A549 (cell line): ENCODE results near the gene CCDC137. TPM values are rescaled to one million over a fixed set of nuclear protein-coding genes. Genes with fewer than 3 reads are reported as not detected.

Experiments used
- ATAC-seq, 2 experiments: fragments of 200-7000 bp in 1 of 2; fragments of >200 bp in 1 of 2; cut with Nextera tagmentation in 1 of 2; cut with Tn5 transposase in 1 of 2; 3 replicates each; pipeline versions ENCODE4 v1.8.0 to v1.9.1; 2018 to 2020; ENCODE audit warnings: mild to moderate bottlenecking in 1 of 2, moderate library complexity in 1 of 2
- CTCF ChIA-PET: fragments of 300-600 bp; sonication (Branson Sonifier 250); formaldehyde crosslinking; extraction: SDS; loops from one replicate; lab custom pipeline; 2021; ENCODE audit warnings: antibody characterized with exemption, inconsistent platforms; lab: Yijun Ruan, JAX
- POLR2A ChIA-PET: fragments of 350-600 bp; formaldehyde crosslinking; extraction: SDS; loops from one replicate; lab custom pipeline; 2021; ENCODE audit warnings: antibody characterized with exemption, inconsistent platforms; lab: Yijun Ruan, JAX
- DNase-seq, 2 experiments: peaks; one replicate each; pipeline versions ENCODE4 v3.0.0 to v3.0.0-alpha.2; 2011 to 2016; ENCODE audit warnings: low read depth in 1 of 2, low spot score in 1 of 2
- FAIRE-seq: peaks from 2 replicates; lab custom pipeline; 2011; peaks lifted over from hg19 to GRCh38; lab: Jason Lieb, UNC
- H3K27ac ChIP-seq, 2 experiments: fragments of >200 bp; sonication (Bioruptor Twin); formaldehyde crosslinking; 3 replicates each; pipeline ENCODE4 v1.5.1; 2016 to 2017
- H3K4me1 ChIP-seq: fragments of >200 bp; sonication (Bioruptor Twin); formaldehyde crosslinking; 3 replicates; pipeline ENCODE4 v1.6.1; 2016
- H3K4me2 ChIP-seq: fragments of >200 bp; sonication (Bioruptor Twin); formaldehyde crosslinking; 3 replicates; pipeline ENCODE4 v1.6.1; 2016
- H3K4me3 ChIP-seq: fragments of >200 bp; sonication (Bioruptor Twin); formaldehyde crosslinking; 3 replicates; pipeline ENCODE4 v1.5.1; 2016
- H3K9me3 ChIP-seq: fragments of >200 bp; sonication (Bioruptor Twin); formaldehyde crosslinking; 3 replicates; pipeline ENCODE4 v1.6.1; 2016
- BHLHE40 ChIP-seq: IDR thresholded peaks from 2 replicates; pipeline ENCODE4 v1.6.1; 2012; ENCODE audit warnings: low read depth, low read length, inconsistent platforms
- CHD2 ChIP-seq: fragments of 150-350 bp; IDR thresholded peaks from 2 replicates; pipeline ENCODE4 v1.6.1; 2014; ENCODE audit warnings: low read length; ENCODE audit not compliant: partially characterized antibody
- CHD4 ChIP-seq: fragments of 200-600 bp; sonication (generic); IDR thresholded peaks from 2 replicates; pipeline ENCODE4 v1.6.1; 2016; ENCODE audit warnings: antibody characterized with exemption, mild to moderate bottlenecking, borderline replicate concordance
- CTCF ChIP-seq: fragments of >200 bp; sonication (Bioruptor Twin); formaldehyde crosslinking; IDR thresholded peaks from 3 replicates; pipeline ENCODE4 v1.5.1; 2016
- E2F6 ChIP-seq: IDR thresholded peaks from 2 replicates; pipeline ENCODE4 v1.6.1; 2012; ENCODE audit warnings: low read depth, borderline replicate concordance
- EHF ChIP-seq: fragments of 250-450 bp; sonication (Bioruptor Pico); IDR thresholded peaks from 2 replicates; pipeline ENCODE4 v1.5.0; 2020; ENCODE audit warnings: mild to moderate bottlenecking
- EHMT2 ChIP-seq: fragments of 200-600 bp; sonication (generic); IDR thresholded peaks from 2 replicates; pipeline ENCODE4 v1.6.1; 2016; ENCODE audit warnings: antibody characterized with exemption, low read depth, mild to moderate bottlenecking, moderate library complexity
- EP300 ChIP-seq, 2 experiments: fragments of >200 bp; sonication (Bioruptor Twin); formaldehyde crosslinking; IDR thresholded peaks; 2 replicates in 1 of 2; 3 replicates in 1 of 2; pipeline ENCODE4 v1.6.1; 2016 to 2017
- FOSB ChIP-seq: fragments of 250-450 bp; sonication (Bioruptor Pico); IDR thresholded peaks from 2 replicates; pipeline ENCODE4 v1.5.0; 2020; ENCODE audit warnings: mild to moderate bottlenecking, moderate library complexity
- HEYL ChIP-seq: fragments of 250-450 bp; sonication (Bioruptor Pico); IDR thresholded peaks from 2 replicates; pipeline ENCODE4 v1.8.0; 2021; ENCODE audit warnings: mild to moderate bottlenecking, moderate library complexity
- HOXA7 ChIP-seq: fragments of 250-450 bp; sonication (Bioruptor Pico); IDR thresholded peaks from 2 replicates; pipeline ENCODE4 v1.5.0; 2020; ENCODE audit warnings: mild to moderate bottlenecking, moderate library complexity
- HOXB13 ChIP-seq: fragments of 250-450 bp; sonication (Bioruptor Pico); IDR thresholded peaks from 2 replicates; pipeline ENCODE4 v1.5.0; 2020; ENCODE audit warnings: low read depth, mild to moderate bottlenecking, moderate library complexity
- HOXB5 ChIP-seq: fragments of 250-450 bp; sonication (Bioruptor Pico); IDR thresholded peaks from 2 replicates; pipeline ENCODE4 v1.5.0; 2020; ENCODE audit warnings: mild to moderate bottlenecking, moderate library complexity
- JUN ChIP-seq, 2 experiments: fragments of >200 bp; sonication (Bioruptor Twin); formaldehyde crosslinking; IDR thresholded peaks; 2 replicates in 1 of 2; 3 replicates in 1 of 2; pipeline ENCODE4 v1.6.1; 2016 to 2017
- KDM5A ChIP-seq: fragments of 200-600 bp; sonication (generic); IDR thresholded peaks from 2 replicates; pipeline ENCODE4 v1.6.1; 2016; ENCODE audit warnings: antibody characterized with exemption, mild to moderate bottlenecking
- MAFK ChIP-seq: fragments of 450-650 bp; IDR thresholded peaks from 2 replicates; pipeline ENCODE4 v1.6.1; 2014; ENCODE audit not compliant: partially characterized antibody
- NPAS2 ChIP-seq: fragments of 250-450 bp; sonication (Bioruptor Pico); IDR thresholded peaks from 2 replicates; pipeline ENCODE4 v1.8.0; 2022; ENCODE audit warnings: mild to moderate bottlenecking, moderate library complexity, borderline replicate concordance
- RAD21 ChIP-seq, 2 experiments: fragments of >200 bp in 1 of 2; sonication (Bioruptor Twin) in 1 of 2; formaldehyde crosslinking in 1 of 2; IDR thresholded peaks in 1 of 2; conservative IDR thresholded peaks in 1 of 2; 2 replicates in 1 of 2; 3 replicates in 1 of 2; pipeline ENCODE4 v1.6.1; 2012 to 2018; ENCODE audit warnings: inconsistent platforms in 1 of 2
- RCOR1 ChIP-seq: fragments of 150-350 bp; IDR thresholded peaks from 2 replicates; pipeline ENCODE4 v1.6.1; 2014; ENCODE audit warnings: antibody characterized with exemption, low read length, low read depth
- SMC3 ChIP-seq: fragments of >200 bp; sonication (Bioruptor Twin); formaldehyde crosslinking; IDR thresholded peaks from 3 replicates; pipeline ENCODE4 v1.6.1; 2018; ENCODE audit warnings: inconsistent platforms
- SREBF2 ChIP-seq: fragments of 450-650 bp; IDR thresholded peaks from 2 replicates; pipeline ENCODE4 v1.6.1; 2014; ENCODE audit warnings: mild to moderate bottlenecking, moderate library complexity
- TP53 ChIP-seq: fragments of 250-450 bp; sonication (Bioruptor Pico); IDR thresholded peaks from 2 replicates; pipeline ENCODE4 v1.5.0; 2021; ENCODE audit warnings: mild to moderate bottlenecking, moderate library complexity
- ZC3H11A ChIP-seq: fragments of 450-650 bp; IDR thresholded peaks from 2 replicates; pipeline ENCODE4 v1.6.1; 2014; ENCODE audit warnings: antibody characterized with exemption, mild to moderate bottlenecking
- ZFP36 ChIP-seq: fragments of 450-650 bp; IDR thresholded peaks from 2 replicates; pipeline ENCODE4 v1.6.1; 2014; ENCODE audit warnings: borderline replicate concordance; ENCODE audit not compliant: partially characterized antibody
- ZNF302 ChIP-seq: fragments of 250-450 bp; sonication (Bioruptor Pico); IDR thresholded peaks from 2 replicates; pipeline ENCODE4 v1.9.0; 2021; ENCODE audit warnings: inconsistent platforms, mild to moderate bottlenecking, moderate library complexity
- WGBS: methylation state at CpG from one replicate; pipeline ENCODE4 v1.1.6; 2017; ENCODE audit errors: missing lambda C conversion rate; 5-methylcytosine and 5-hydroxymethylcytosine counted together
- polyA plus RNA-seq, 4 experiments: library from polyadenylated mRNA; depleted of rRNA in 3 of 4; stranded (reverse); fragments of >200 nt; fragmentation: RNase III in 1 of 4; extraction: RNeasy Plus Mini Kit Qiagen cat#74134 plus additional on column Dnase treatment in 1 of 4; gene quantifications; 2 replicates in 3 of 4; 3 replicates in 1 of 4; pipeline ENCODE4 v1.2.3, GENCODE V29; 2011 to 2017
- TF ChIP-seq, protein P1 (sequence below): IDR thresholded peaks from 2 replicates; pipeline ENCODE4 v1.6.1; 2012
- TF ChIP-seq, protein P2 (sequence below): fragments of 150-350 bp; IDR thresholded peaks from 2 replicates; pipeline ENCODE4 v1.6.1; 2014; ENCODE audit warnings: low read depth, mild to moderate bottlenecking, low read length
- TF ChIP-seq, protein P3 (sequence below): fragments of 250-450 bp; sonication (Bioruptor Pico); IDR thresholded peaks from 2 replicates; pipeline ENCODE4 v1.5.0; 2020; ENCODE audit warnings: low read depth, mild to moderate bottlenecking, moderate library complexity

The CCDC137 gene
- polyA plus RNA-seq, 2 of the 4 experiments (the other 2 are of a cell fraction), result 22.6 to 55.0 TPM

- Histone ChIP-seq H3K4me2 (no peak overlapping the region), H3K4me3 (no peak overlapping the region), H3K27ac (no peak overlapping the region), H3K9me3 (no peaks in the 10 kb centered on the region), H3K4me1 (peaks cover 9% of the 10 kb centered on the region)
- no peak for TF ChIP-seq KDM5A
- no peak for TF ChIP-seq ZC3H11A
- TF ChIP-seq ZFP36, result no peak
- no peak for TF ChIP-seq SREBF2
- TF ChIP-seq HOXB5 (CRISPR knock-in tag), result no peak
- no peak for TF ChIP-seq HEYL
- TF ChIP-seq EP300 (IDR thresholded peaks at IDR 0.05), result no peak
- CTCF ChIA-PET, result interaction anchor here (1.0 to 1.3 kb wide), 2 partner anchors 14 to 148 kb away, joined by 3 to 5 read pairs; no protein-coding TSS in a partner anchor
- no peak for DNase-seq
- ATAC-seq, result no peak
- 93% methylated on average over 4 of the region's 4 CpGs for WGBS
- no peak for FAIRE-seq
- POLR2A ChIA-PET, result no interaction called here
These were observed 4.5 kb upstream of the CCDC137 start for GRCh38 chr17:81662002-81662401.

DNA sequence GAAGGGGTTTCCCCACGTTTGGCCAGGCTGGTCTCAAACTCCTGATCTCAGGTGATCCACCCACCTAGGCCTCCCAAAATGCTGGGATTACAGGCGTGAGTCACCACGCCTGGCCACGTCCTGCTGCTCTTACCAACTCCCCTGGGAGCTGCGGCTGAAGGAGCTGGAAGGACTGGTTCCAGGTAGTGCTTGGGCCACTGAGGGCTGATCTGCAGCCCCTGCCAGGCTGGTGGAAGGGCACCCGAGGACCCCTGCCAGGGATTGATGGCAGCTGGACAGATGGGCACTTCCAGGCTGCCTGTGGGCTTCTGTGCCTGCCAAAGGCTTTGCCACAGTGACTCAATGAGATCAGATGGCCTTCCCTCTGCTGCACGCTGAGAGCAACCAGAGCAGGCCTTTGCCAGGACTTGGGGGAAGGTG is 2.5 kb upstream of the CCDC137 start:
- H3K9me3 ChIP-seq, result no peaks in the 10 kb centered on the region
- ATAC-seq (no peak), DNase-seq (no peak), FAIRE-seq (no peak)
- H3K4me1 ChIP-seq, result peaks cover 22% of the 10 kb centered on the region
- CTCF ChIA-PET, result interaction anchor here (0.6 to 2.7 kb wide), 3 partner anchors 12 to 63 kb away, joined by 3 to 20 read pairs (median 4); no protein-coding TSS in a partner anchor
- WGBS, result 88% methylated on average over 6 of the region's 7 CpGs
- POLR2A ChIA-PET, result interaction anchor here (0.7 to 1.0 kb wide), 2 partner anchors 19 to 39 kb away, joined by 3 read pairs; partner anchors contain the start of genes ARL16, HGS and MRPL12
- H3K4me3 ChIP-seq, result no peak overlapping the region
- no peak overlapping the region for H3K27ac ChIP-seq
- TF ChIP-seq MAFK, result no peak
- TF ChIP-seq JUN (IDR thresholded peaks at IDR 0.05), result 0 out of 5 replicates have a peak, but pooled peaks of 1 of the 2 experiments have one; percentile 10
- no peak overlapping the region for H3K4me2 ChIP-seq

DNA sequence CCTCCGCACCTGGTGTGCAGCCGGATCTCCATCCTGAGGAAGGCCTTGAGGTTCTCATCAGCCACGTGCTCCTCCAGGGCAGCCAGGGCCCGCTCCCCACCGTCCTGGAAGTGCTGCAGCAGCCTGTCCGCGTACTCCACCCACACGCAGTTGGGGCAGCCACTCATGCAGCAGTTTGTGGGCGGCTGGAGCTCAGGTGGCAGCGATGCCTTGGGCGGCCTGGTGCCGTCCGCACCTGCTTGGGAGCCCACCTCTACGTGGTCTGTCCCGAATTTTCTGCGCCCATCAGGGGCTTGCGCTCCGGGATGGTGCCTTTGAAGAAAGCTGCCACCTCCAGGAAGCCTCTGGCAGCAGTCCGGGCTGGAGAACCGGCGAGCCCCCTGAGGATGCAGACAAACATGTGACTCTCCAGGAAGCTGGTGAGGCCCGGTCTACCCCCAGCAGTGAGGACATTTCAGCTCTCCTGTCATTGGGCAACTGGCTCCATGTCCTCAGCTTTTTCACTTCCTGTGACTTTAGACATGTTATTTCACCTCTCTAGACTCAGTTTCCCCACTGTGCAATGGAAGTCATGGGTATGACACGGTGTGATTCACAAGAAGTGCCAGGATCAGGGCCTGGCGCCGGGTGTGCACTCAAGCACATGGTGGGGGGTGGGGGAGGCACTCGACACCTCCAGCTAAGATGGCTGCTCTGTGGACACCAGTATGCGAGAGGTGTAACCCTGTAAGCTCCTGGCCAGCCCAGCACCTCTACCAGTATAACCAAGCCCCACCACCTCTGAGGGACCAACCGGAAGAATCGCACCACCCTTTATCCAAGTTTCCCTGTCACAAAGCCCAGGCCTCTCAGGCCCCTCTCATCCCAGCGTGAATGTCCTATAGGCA is 1.1 kb upstream of the CCDC137 start:
- H3K27ac ChIP-seq, result peak overlapping the region; percentile 97 to 99
- ATAC-seq (peak; percentile 57 to 69), FAIRE-seq (no peak), DNase-seq (peak; percentile 61 to 64)
- no peaks in the 10 kb centered on the region for H3K9me3 ChIP-seq
- POLR2A ChIA-PET, result interaction anchor here (0.6 to 1.5 kb wide), 7 partner anchors 10 to 169 kb away, joined by 3 to 8 read pairs (median 3); partner anchors contain the start of genes ARL16 and HGS
- CTCF ChIA-PET, result interaction anchor here (0.5 to 2.7 kb wide), 6 partner anchors 10 to 180 kb away, joined by 3 to 20 read pairs (median 4); no protein-coding TSS in a partner anchor
- 66% methylated on average over 26 of the region's 30 CpGs for WGBS
- peak overlapping the region; percentile 89 for H3K4me2 ChIP-seq
- H3K4me1 ChIP-seq, result peaks cover 22% of the 10 kb centered on the region
- H3K4me3 ChIP-seq, result peak overlapping the region; percentile 99
- TF ChIP-seq HOXB13 (CRISPR knock-in tag), result peak; percentile 98
- TF ChIP-seq CTCF, result no peak
- TF ChIP-seq MAFK, result no peak
- TF ChIP-seq CHD4, result no peak
- TF ChIP-seq E2F6, result peak; percentile 97
- peak; percentile 67; the same call in 1 of the 2 replicates for TF ChIP-seq HOXA7 (CRISPR knock-in tag)
- TF ChIP-seq RCOR1, result no peak
- peak; percentile 55; the same call in 1 of the 2 replicates for TF ChIP-seq NPAS2 (CRISPR knock-in tag)
- TF ChIP-seq, protein P1, sequence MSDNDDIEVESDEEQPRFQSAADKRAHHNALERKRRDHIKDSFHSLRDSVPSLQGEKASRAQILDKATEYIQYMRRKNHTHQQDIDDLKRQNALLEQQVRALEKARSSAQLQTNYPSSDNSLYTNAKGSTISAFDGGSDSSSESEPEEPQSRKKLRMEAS, result peak; percentile 100
- peak; percentile 88; the same call in 1 of the 2 replicates for TF ChIP-seq ZNF302 (CRISPR knock-in tag)
- no peak for TF ChIP-seq SMC3
- no peak for TF ChIP-seq EHMT2
- no peak for TF ChIP-seq RAD21 (conservative IDR thresholded peaks at IDR 0.05 in 1 of 2, IDR thresholded peaks at IDR 0.05 in 1 of 2)
- TF ChIP-seq, protein P2, sequence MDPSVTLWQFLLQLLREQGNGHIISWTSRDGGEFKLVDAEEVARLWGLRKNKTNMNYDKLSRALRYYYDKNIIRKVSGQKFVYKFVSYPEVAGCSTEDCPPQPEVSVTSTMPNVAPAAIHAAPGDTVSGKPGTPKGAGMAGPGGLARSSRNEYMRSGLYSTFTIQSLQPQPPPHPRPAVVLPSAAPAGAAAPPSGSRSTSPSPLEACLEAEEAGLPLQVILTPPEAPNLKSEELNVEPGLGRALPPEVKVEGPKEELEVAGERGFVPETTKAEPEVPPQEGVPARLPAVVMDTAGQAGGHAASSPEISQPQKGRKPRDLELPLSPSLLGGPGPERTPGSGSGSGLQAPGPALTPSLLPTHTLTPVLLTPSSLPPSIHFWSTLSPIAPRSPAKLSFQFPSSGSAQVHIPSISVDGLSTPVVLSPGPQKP, result no peak
- TF ChIP-seq, protein P3, sequence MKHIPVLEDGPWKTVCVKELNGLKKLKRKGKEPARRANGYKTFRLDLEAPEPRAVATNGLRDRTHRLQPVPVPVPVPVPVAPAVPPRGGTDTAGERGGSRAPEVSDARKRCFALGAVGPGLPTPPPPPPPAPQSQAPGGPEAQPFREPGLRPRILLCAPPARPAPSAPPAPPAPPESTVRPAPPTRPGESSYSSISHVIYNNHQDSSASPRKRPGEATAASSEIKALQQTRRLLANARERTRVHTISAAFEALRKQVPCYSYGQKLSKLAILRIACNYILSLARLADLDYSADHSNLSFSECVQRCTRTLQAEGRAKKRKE (CRISPR knock-in tag), result peak; percentile 98
- TF ChIP-seq TP53, result peak; percentile 51
- TF ChIP-seq CHD2, result peak; percentile 23
- TF ChIP-seq FOSB (CRISPR knock-in tag), result peak; percentile 68; the same call in 1 of the 2 replicates
- peak; percentile 94 for TF ChIP-seq EHF (CRISPR knock-in tag)
- no peak for TF ChIP-seq BHLHE40
